Measurements from ENCODE around the gene KLHL21. TPM values are rescaled to one million over a fixed set of nuclear protein-coding genes. Genes with fewer than 3 reads are reported as not detected.

The KLHL21 gene
- total RNA-seq, 1 donor from 2014 or later: 42.3 TPM

DNA sequence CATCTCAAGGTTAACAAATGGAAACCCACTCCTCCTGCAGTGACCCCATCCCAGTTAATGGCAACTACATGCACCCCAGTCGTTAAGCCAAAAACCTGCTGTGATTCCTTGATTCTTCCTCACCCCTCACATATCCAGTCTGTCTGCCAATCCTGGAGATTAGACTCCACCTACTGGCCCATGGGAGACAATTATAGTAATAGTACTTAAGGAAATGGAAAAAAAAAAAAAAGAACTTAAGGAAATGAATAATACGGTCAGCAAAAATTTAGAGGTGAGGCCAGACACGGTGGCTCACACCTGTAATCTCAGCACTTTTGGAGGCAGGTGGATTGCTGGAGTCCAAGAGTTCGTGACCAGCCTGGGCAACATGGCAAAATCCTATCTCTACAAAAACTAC lies 55.4 kb downstream of the KLHL21 start:
- no peak for DNase-seq (ENCODE audit: low read depth)
- Mint-ChIP-seq H3K27ac (ENCODE audit: unreplicated experiment) (no peak overlapping the region), H3K4me3 (ENCODE audit: unreplicated experiment) (peak overlapping the region; percentile 31), H3K36me3 (ENCODE audit: low read depth, unreplicated experiment) (peaks cover 12% of the 10 kb centered on the region), H3K4me1 (ENCODE audit: low read depth, unreplicated experiment) (peaks cover 24% of the 10 kb centered on the region), H3K27me3 (ENCODE audit: low read depth, unreplicated experiment) (no peaks in the 10 kb centered on the region), H3K9me3 (ENCODE audit: unreplicated experiment) (no peaks in the 10 kb centered on the region)
- H3K79me2 ChIP-seq (ENCODE audit: insufficient read depth, low read length): peaks cover 13% of the 10 kb centered on the region
- no peaks in the 10 kb centered on the region for H3K27me3 ChIP-seq (ENCODE audit: insufficient read depth, low read length)
- peaks cover 2% of the 10 kb centered on the region for H4K20me1 ChIP-seq (ENCODE audit: insufficient read depth, low read length)
- peaks cover 14% of the 10 kb centered on the region for H3K4me1 ChIP-seq (ENCODE audit: insufficient read depth, low read length)
- no peak overlapping the region for H3K27ac ChIP-seq (ENCODE audit: low read depth, low read length)
- H3K36me3 ChIP-seq (ENCODE audit: insufficient read depth, low read length): peaks cover 21% of the 10 kb centered on the region
- no peak overlapping the region for H3K4me2 ChIP-seq (ENCODE audit: low read length)
- no peaks in the 10 kb centered on the region for H3K9me3 ChIP-seq (ENCODE audit: insufficient read depth, low read depth, low read length)
- FAIRE-seq: no peak
- H3K4me3 ChIP-seq (ENCODE audit: insufficient read depth, low read depth, low read length): no peak overlapping the region
- H3K9ac ChIP-seq (ENCODE audit: low read length): peak overlapping the region; percentile 4
- TF ChIP-seq, protein P1, sequence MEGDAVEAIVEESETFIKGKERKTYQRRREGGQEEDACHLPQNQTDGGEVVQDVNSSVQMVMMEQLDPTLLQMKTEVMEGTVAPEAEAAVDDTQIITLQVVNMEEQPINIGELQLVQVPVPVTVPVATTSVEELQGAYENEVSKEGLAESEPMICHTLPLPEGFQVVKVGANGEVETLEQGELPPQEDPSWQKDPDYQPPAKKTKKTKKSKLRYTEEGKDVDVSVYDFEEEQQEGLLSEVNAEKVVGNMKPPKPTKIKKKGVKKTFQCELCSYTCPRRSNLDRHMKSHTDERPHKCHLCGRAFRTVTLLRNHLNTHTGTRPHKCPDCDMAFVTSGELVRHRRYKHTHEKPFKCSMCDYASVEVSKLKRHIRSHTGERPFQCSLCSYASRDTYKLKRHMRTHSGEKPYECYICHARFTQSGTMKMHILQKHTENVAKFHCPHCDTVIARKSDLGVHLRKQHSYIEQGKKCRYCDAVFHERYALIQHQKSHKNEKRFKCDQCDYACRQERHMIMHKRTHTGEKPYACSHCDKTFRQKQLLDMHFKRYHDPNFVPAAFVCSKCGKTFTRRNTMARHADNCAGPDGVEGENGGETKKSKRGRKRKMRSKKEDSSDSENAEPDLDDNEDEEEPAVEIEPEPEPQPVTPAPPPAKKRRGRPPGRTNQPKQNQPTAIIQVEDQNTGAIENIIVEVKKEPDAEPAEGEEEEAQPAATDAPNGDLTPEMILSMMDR (IDR thresholded peaks at IDR 0.05; ENCODE audit: insufficient read depth, low read depth, low read length): peak; percentile 25
- no peak for TF ChIP-seq EZH2 (IDR thresholded peaks at IDR 0.05; ENCODE audit: insufficient read depth, low read length)
- no peak overlapping the region for H2AFZ ChIP-seq (ENCODE audit: low read depth, low read length)

DNA sequence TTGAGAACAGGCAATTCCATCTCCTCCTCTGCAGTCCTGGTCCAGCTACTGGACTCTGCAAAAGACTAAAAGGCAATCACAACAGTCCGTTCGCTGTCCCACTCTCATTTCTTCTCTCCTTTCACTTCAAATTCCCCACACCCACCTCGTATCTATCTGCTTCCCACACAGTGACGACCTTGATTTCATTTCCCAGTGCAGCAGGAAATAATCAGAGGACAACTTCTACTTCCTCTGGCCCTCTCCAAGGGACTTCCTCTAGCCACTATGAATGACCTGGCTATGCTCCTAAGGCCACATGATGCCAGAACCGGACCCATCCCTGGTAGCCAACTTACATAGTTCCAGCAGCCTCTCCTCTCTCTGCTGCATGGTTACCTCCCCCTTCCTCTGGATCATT lies 56.3 kb downstream of the KLHL21 start:
- peaks cover 15% of the 10 kb centered on the region for H3K36me3 Mint-ChIP-seq (ENCODE audit: low read depth, unreplicated experiment)
- peaks cover 24% of the 10 kb centered on the region for H3K4me1 Mint-ChIP-seq (ENCODE audit: low read depth, unreplicated experiment)
- H3K4me2 ChIP-seq (ENCODE audit: low read length): no peak overlapping the region

More for the DNA sequence above, 56.3 kb downstream of the KLHL21 start:
- Histone ChIP-seq H3K9me3 (ENCODE audit: insufficient read depth, low read depth, low read length) (no peaks in the 10 kb centered on the region), H3K4me1 (ENCODE audit: insufficient read depth, low read length) (peaks cover 14% of the 10 kb centered on the region), H4K20me1 (ENCODE audit: insufficient read depth, low read length) (no peaks in the 10 kb centered on the region), H3K27me3 (ENCODE audit: insufficient read depth, low read length) (no peaks in the 10 kb centered on the region), H3K36me3 (ENCODE audit: insufficient read depth, low read length) (peaks cover 26% of the 10 kb centered on the region), H2AFZ (ENCODE audit: low read depth, low read length) (no peak overlapping the region), H3K4me3 (ENCODE audit: insufficient read depth, low read depth, low read length) (no peak overlapping the region), H3K9ac (ENCODE audit: low read length) (no peak overlapping the region), H3K27ac (ENCODE audit: low read depth, low read length) (peak overlapping the region; percentile 82), H3K79me2 (ENCODE audit: insufficient read depth, low read length) (peaks cover 9% of the 10 kb centered on the region)
- DNase-seq (ENCODE audit: low read depth): no peak
- Mint-ChIP-seq H3K27me3 (ENCODE audit: low read depth, unreplicated experiment) (no peaks in the 10 kb centered on the region), H3K27ac (ENCODE audit: unreplicated experiment) (no peak overlapping the region), H3K9me3 (ENCODE audit: unreplicated experiment) (no peaks in the 10 kb centered on the region), H3K4me3 (ENCODE audit: unreplicated experiment) (no peak overlapping the region)
- TF ChIP-seq EZH2 (IDR thresholded peaks at IDR 0.05; ENCODE audit: insufficient read depth, low read length): no peak
- TF ChIP-seq, protein P1 (IDR thresholded peaks at IDR 0.05; ENCODE audit: insufficient read depth, low read depth, low read length): no peak
- no peak for FAIRE-seq

All from astrocyte (in vitro differentiated cells and primary cell).